ENCODE results near the gene CPEB2. TPM values are rescaled to one million over a fixed set of nuclear protein-coding genes. Genes with fewer than 3 reads are reported as not detected.

CPEB2 gene
- total and polyA plus RNA-seq, 10 of the 15 experiments (the other 5 are each of a cell fraction or from before 2014, with no cell fraction given): 0.73 to 8.3 (median 3.7) TPM

- TF ChIP-seq USF1 (IDR thresholded peaks at IDR 0.05; ENCODE audit: borderline replicate concordance, extremely low read length, insufficient read depth, low read depth, low read length) (no peak), ZNF217 (IDR thresholded peaks at IDR 0.05) (no peak), TCF3 (IDR thresholded peaks at IDR 0.05; ENCODE audit: borderline replicate concordance, insufficient read depth, low read depth, low read length) (no peak), BHLHE40 (IDR thresholded peaks at IDR 0.05; ENCODE audit: borderline replicate concordance in 1 of 2, low read depth in 2 of 2, low read length in 1 of 2) (no peak)
- TF ChIP-seq, protein P1, sequence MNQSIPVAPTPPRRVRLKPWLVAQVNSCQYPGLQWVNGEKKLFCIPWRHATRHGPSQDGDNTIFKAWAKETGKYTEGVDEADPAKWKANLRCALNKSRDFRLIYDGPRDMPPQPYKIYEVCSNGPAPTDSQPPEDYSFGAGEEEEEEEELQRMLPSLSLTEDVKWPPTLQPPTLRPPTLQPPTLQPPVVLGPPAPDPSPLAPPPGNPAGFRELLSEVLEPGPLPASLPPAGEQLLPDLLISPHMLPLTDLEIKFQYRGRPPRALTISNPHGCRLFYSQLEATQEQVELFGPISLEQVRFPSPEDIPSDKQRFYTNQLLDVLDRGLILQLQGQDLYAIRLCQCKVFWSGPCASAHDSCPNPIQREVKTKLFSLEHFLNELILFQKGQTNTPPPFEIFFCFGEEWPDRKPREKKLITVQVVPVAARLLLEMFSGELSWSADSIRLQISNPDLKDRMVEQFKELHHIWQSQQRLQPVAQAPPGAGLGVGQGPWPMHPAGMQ (IDR thresholded peaks at IDR 0.05; ENCODE audit: borderline replicate concordance): no peak
- TF ChIP-seq, protein P2, sequence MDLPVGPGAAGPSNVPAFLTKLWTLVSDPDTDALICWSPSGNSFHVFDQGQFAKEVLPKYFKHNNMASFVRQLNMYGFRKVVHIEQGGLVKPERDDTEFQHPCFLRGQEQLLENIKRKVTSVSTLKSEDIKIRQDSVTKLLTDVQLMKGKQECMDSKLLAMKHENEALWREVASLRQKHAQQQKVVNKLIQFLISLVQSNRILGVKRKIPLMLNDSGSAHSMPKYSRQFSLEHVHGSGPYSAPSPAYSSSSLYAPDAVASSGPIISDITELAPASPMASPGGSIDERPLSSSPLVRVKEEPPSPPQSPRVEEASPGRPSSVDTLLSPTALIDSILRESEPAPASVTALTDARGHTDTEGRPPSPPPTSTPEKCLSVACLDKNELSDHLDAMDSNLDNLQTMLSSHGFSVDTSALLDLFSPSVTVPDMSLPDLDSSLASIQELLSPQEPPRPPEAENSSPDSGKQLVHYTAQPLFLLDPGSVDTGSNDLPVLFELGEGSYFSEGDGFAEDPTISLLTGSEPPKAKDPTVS (IDR thresholded peaks at IDR 0.05; ENCODE audit: low read depth, low read length): no peak
Measured at GRCh38 chr4:15012017-15012788, 9.9 kb downstream of the CPEB2 start (continued).

DNA sequence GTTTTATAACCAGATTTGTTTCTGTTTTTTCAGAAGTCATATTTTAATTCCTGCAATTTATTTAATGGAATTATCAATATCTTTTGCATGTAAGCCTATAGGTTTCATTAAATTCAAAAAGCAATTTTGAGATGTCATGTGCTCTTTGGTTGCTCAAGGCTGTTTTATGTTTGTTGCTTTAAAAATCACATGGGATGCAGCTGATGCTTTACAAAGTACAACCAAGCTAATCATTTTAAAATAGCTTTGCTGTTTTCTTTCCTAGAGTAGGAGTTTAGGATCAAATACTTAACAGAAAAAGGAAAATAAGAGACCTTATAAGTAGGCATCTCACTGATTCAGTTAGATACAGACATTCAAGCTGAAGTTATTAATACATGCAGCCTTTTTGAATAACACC, 11.3 kb downstream of the CPEB2 start:
- H2AFZ ChIP-seq (ENCODE audit: control insufficient read depth, low read depth, low read length): no peak overlapping the region
- no peaks in the 10 kb centered on the region for H4K20me1 ChIP-seq (ENCODE audit: control insufficient read depth, insufficient read depth)
- ChIA-PET CTCF (no interaction called here), SMC1A (ENCODE audit: uncharacterized antibody, unreplicated experiment) (interaction anchor here (0.8 kb wide), 1 partner anchor 96 kb away, joined by 3 read pairs; no protein-coding TSS in a partner anchor), POLR2A (no interaction called here), RAD21 (ENCODE audit: unreplicated experiment) (interaction anchor here (1.0 to 1.1 kb wide), 2 partner anchors 8 to 10 kb away, joined by 3 to 4 read pairs; partner anchors contain the start of gene CPEB2)
- peaks cover 33% of the 10 kb centered on the region for H3K79me2 ChIP-seq (ENCODE audit: control insufficient read depth, insufficient read depth, low read length)
- H3K27ac ChIP-seq (ENCODE audit: control insufficient read depth, insufficient read depth): no peak overlapping the region
- FAIRE-seq: no peak
- H3K4me3 ChIP-seq: no peak overlapping the region
- peaks cover 0 to 5% of the 10 kb centered on the region in 2 experiments; a peak in 1 of 4 replicates for H3K36me3 ChIP-seq (ENCODE audit: control insufficient read depth in 2 of 2, insufficient read depth in 2 of 2, low read length in 1 of 2)
- no peak for ATAC-seq
- H3K9ac ChIP-seq (ENCODE audit: control insufficient read depth, insufficient read depth, low read length): no peak overlapping the region
- intact Hi-C loops (cut with micrococcal nuclease; ENCODE audit: unreplicated experiment) (no loop called here), in situ Hi-C loops (cut with MboI) (loop anchor here (25.0 kb wide), 1 partner anchor 851 kb away; no protein-coding TSS in a partner anchor)
- H3K4me2 ChIP-seq (ENCODE audit: control insufficient read depth, insufficient read depth): no peak overlapping the region
- no peaks in the 10 kb centered on the region for H3K27me3 ChIP-seq (replicated peaks in 1 of 2; ENCODE audit: control insufficient read depth in 2 of 2, insufficient read depth in 2 of 2, low read length in 1 of 2)
- H3K4me1 ChIP-seq (ENCODE audit: control insufficient read depth, insufficient read depth, low read length): no peaks in the 10 kb centered on the region; the same call in 1 of the 2 replicates
- BruUV-seq (replicated peaks): no TSS peak
- no peaks in the 10 kb centered on the region for H3K9me3 ChIP-seq (replicated peaks; ENCODE audit: control insufficient read depth, insufficient read depth, low read length)
- DNase-seq (ENCODE audit: low read depth, low spot score): no peak
- no peak for TF ChIP-seq CBX5 (IDR thresholded peaks at IDR 0.05; ENCODE audit: low read depth)

Data from GM12878 (cell line).